Hepatic stellate cell (primary cell): ENCODE data around the gene CCDC187.
"Not testable (repeated sequence)": the region's sequence is repeated elsewhere in the genome, so short reads cannot be mapped to it uniquely, and the experiment has no call there.

ENCODE experiments used
- DNase-seq: peaks from one replicate; pipeline ENCODE4 v3.0.0; 2011; ENCODE audit warnings: low spot score

CCDC187 gene

DNA sequence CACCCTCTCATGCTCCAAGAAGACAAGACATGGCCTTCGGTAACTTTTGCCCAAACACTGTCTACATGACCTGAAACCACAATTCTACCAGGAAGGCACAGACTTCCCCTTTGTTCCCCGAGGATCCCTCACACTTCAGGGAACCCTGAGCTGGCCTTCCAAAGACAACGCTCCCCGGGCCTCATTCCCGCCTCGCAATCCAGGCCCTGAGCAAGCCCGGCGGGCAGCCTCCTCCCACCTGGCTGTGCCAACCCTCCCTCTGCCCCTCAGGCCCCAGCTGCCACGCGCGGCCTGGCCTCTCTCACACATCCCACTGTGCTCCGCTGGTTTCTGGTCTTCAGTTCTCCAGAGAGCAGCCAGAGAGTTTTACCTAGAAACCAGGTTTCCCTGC lies 65.6 kb downstream of the CCDC187 start:
- DNase-seq = no peak

DNA sequence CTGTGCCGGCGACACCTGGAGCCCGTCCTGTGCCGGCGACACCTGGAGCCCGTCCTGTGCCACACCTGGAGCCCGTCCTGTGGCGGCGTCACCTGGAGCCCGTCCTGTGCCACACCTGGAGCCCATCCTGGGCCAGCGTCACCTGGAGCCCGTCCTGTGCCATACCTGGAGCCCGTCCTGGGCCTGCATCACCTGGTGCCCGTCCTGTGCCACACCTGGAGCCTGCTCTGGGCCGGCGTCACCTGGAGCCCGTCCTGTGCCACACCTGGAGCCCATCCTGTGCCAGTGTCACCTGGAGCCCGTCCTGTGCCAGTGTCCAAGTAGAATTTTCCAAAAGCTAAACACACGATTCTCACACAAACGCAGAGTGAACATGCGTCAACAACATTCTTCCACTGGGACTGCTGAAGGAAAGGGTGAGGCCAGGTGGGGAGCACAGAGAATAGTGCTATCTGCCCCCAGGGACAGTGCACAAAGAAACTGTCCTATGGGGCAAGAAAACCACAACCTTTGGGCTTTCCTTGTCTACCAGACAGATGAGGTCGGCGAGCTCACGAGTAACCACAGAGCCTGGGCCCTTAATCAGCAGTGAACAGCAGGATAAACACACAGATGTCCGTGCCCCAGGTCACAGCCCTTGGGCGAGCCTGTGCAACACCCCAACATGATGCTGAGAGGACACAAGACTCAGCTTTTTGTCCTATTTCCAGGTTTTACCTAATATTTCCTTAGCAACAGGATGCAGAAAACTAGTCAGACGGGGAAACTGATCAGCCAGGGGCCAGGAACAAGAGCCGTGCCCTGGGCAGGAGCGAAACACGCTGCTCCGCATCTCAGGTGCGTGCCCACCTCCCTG lies 66.2 kb downstream of the CCDC187 start:
- no peak for DNase-seq

DNA sequence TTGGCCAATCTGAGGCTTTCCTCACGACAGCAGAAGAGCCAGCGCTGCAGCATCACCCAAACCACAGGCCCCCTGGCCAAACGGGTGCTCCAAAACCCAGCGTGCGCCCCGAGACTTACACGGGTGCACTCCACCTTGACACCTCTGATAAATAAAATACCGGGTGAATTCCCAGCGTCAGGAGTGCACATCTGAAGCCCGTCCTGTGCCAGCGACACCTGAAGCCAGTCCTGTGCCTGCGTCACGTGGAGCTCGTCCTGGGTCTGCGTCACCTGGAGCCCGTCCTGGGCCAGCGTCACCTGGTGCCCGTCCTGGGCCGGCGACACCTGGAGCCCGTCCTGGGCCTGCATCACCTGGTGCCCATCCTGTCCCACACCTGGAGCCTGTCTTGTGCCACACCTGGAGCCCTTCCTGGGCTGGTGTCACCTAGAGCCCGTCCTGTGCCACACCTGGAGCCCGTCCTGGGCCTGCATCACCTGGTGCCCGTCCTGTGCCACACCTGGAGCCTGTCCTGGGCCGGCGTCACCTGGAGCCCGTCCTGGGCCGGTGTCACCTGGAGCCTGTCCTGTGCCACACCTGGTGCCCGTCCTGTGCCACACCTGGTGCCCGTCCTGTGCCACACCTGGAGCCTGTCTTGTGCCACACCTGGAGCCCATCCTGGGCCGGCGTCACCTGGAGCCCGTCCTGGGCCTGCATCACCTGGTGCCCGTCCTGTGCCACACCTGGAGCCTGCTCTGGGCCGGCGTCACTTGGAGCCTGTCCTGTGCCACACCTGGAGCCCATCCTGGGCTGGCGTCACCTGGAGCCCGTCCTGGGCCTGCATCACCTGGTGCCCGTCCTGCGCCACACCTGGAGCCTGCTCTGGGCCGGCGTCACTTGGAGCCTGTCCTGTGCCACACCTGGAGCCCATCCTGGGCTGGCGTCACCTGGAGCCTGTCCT lies 67.2 kb downstream of the CCDC187 start:
- DNase-seq = not testable (repeated sequence)

DNA sequence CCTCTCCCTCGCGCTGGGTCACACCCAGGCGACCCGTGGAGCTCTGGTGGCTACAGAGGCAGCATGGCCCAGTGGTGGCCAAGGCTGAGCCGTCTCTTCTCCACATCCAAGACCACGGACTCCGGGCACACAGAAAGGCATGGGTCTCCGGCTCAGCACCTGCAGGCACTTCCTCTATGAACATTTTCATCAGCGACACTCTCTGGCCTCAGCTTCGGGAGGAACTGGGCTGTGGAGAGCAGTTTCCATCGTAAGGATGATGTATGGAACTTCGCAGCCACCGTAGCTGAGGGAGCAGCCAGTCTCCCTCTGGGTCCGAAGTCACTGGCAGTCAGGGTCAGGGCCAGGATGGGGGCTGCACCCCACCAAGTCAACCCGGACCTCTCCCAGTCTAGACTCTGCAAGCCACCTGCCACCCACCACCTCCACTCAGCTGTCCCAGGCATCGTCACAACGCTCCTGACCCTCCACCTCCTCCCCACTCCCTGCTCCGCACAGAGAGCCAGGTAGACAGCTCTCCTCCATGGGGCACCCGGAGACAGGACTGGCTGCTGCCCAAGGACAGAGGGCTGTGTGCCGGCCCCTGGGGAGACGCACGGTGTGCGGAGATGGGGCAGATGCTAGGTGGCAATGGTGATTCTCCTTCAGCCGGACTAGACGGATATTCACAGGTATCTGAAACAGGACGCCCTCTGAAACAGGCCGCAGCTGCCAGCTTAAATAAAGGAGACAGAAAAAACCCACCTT lies 68.0 kb downstream of the CCDC187 start:
- DNase-seq = no peak

DNA sequence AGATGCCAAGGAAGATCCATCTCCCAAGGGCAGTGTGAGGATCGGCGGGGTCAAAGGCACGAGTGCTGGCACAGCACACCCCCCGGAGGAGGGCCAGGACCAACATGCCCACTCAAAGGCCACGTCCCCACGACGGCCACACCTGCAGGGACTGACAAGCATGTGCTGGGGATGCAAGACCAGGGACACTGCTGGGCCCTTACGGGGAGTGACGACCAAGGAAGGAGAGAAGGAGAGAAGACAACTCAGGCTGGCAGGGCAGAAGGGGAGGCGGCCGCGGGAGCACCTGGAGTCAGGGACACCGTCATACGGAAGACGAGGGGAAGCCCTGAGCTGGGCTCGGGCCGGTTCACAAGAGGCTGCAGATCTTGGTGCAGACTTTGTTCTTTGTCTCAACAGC lies 68.7 kb downstream of the CCDC187 start:
- DNase-seq = no peak

DNA sequence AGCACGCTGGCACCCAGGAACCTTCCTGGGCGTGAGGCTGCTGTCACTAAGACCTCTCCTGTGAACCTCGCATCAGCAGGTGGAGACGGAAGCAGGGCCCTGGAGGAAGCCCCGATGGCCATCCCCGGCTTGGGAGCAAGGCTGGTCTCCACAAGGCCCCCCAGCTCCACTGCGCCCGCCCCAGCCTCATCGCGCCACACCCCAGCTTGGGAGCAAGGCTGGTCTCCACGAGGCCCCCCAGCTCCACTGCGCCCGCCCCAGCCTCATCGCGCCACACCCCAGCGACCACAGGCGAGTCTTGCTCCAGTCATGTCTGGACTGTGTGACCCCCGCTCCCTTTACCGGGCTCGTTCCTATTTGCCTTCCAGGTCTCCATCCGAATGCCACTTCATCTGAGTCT lies 69.3 kb downstream of the CCDC187 start:
- no peak for DNase-seq

DNA sequence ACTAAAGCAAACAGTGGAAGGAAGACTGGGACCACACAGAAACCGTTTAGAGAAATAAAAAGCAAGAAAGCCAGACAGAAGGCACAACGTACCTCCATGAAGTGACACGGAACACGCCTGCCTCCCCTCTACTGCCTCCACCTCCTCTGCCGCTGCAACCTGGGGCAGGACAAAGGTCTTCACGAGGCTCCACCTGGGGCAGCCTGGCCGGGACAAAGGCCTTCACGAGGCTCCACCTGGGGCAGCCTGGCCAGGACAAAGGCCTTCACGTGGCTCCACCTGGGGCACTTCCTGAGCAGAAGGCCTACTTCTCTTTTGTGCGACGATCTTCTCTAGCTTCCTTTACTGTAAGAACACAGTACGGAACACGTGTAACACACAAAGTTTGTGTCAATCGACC lies 70.0 kb downstream of the CCDC187 start:
- DNase-seq = no peak

DNA sequence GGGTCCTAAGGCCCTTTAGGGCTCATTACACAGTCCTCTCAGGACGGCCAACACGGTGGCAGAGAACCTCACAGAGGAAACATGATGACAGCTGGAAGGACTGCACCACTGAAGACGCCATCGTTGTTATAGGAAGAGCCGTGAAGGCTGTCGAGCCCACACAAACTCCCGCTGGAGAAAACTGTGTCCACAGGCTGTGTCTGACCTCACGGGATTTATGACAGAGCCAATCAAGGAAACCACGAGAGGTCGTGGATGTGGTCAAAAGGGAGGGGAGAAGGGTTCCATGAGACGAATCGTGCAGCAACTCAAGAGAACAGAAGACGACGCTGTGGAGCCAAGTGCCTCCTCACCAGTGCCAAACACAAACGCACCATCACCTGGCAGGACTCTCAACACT lies 70.5 kb downstream of the CCDC187 start:
- no peak for DNase-seq

DNA sequence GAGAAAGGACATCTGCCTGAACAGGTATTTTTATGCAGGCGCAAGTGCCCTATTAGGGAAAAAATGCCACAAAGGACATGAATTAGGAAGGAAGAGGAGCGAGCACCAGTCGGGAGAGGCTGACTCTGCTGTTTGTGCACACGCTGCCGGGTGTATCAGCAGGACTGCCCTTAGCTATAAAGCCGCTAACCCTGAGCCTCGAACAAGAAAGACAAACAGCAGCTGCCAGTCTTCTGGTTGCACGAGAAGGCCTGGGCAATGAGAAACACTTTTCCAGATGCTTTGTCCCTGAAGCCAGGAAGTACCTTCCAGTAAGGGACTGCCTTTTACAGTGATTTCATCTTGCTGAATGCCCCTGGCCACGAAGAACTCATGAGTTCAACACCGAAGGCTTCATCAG lies 70.9 kb downstream of the CCDC187 start:
- DNase-seq = no peak

DNA sequence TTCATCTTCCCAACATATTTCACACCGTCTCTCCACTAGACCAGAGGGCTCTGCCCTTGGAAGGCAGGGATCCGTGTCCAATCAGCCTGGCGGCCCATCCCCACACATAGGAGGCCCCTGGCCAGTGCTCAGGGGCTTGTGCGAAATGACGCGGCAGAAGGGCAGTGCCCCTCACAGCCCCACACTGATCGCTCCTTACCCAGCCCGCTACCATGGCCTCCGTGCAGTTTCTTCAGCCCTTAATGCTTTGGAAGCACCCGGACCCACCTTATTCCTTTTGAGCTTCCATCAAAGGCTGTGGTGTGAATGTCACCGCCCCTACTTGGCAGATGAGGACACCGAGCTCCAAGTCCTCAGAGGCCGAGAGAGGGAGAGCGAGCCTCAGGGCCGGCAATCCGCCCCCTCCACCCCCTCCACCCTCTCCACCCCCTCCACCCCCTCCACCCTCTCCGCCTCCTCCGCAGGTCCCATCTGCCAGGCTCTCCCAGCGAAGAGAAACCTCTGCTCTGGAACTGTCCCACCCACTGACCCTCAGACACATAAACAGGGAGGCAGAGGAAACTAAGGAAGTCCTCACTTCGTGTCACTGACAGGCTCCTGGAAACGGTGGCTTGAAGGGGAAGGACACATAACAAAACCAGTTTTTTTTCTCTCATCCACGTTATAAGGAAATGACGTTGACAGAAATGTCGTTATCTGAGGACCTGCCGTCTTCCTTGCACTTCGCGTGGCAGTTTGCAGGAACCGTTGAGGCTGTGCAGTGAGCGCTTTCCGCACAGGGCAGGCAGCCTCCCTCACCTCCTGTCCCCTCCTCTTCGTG lies 72.2 kb downstream of the CCDC187 start:
- no peak for DNase-seq

DNA sequence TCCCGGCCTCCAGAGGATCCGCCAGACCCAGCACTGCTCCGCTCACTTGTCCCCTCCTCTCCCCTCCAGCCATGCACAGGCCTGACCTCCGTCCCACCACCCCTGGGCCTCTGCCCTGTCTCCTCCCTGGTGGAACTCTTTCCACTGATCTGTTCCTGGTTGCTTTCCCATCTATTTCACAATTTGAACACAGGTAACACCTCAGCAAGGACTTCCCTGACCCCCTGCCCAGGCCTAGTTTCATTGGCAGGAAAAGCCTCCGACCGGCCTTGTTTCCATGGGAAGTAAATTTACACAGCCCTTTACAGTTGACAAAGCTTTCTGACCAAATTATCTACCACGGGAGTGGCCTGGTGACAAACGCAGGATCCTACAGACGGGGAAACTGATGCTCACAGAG lies 73.1 kb downstream of the CCDC187 start:
- no peak for DNase-seq

DNA sequence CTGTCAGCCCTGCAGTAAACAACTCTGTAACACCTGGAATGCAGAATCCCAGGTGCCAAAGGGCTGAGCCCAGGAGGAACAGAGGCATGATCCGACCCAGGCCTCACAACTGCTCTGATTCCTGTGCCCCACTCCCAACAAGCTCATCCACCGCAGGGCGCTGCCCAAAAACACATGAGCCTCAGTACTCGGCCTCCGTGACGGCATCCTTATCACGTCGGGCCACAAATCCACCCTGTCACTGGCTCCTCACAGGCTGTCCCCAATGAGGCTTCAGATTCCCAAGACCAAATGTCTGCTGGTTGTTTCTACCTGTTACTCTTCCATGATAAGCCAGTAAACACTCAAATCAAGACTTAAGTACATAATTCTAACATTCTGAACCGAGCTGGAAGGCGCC lies 73.5 kb downstream of the CCDC187 start:
- no peak for DNase-seq

DNA sequence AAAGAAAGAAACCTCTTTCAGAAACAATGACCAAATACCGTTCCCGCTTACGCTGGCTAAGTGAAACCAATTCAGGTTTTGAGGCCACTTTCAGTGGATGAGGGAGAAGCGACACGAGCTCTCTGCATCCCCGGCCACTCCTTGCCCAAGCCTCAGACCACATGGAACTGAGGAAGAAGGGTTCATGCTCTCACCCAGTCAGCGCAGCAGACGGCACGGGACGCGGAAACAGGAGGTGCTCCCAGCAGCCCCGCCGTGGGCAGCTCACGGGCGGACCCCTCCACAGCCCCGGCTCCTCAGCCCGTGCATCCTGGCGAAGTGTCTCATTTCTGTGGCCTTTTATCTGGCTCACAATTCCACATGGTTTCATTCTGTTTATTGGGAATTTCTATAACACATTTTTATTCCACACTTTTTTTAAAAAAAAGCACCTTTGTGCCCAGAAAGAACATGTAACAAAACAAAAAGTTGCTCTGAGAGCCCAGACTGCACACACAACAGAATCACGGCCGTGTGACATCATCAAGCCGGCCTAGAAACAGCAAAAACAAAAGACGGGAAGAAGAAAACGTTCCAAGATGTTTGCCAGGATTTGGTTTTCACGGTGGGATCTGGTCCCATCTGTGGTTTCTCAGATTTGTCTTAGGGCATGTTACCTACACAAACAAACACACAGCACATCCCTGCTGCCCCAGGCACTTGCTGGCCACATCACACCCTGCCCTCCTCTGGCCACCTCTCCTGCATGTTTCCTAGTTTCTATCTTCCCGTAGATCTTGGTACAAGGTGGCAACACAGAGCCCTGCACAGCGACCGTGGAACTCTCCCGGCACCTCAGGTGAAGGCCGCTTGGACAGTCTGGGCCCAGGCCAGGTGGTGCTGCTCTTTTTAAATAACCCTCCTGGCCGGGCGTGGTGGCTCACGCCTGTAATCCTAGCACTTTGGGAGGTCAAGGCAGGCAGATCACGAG lies 74.5 kb downstream of the CCDC187 start:
- no peak for DNase-seq

DNA sequence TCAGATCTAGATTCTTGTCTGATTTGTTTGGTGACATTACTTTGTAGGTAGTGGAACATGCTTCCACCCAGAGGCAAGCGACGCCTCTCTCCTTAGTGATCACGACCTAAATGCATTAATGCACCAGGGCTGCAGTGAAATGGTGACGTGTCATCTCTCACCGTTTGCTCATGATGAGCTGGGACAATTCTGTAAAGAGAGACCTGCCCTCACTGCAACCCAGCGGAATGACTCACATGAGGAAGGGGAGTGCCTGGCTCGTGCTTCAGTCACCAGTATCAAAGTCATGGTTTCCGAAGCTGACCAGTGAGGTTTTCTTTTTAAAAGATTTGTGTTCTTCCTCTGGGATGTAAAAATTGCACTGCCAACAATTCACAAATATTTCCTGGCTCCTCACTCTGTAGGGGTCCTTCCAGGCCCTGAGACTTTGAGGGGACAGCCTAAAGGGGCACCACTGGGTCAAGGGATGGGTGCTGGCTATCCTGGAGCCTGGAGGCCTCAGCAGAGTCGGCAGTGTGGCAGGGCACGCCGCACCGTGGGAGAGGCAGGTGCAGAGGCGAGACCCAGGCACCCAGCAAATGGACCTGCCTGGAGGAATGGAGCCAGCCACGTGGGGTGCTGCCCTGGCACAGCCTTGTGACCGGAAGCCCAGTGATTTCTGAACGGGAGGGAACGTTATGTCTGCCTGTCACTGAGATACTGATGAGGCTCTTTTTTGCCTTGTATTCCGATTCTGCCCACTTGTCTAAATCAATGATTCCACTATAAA lies 75.6 kb downstream of the CCDC187 start:
- DNase-seq = peak; percentile 61

DNA sequence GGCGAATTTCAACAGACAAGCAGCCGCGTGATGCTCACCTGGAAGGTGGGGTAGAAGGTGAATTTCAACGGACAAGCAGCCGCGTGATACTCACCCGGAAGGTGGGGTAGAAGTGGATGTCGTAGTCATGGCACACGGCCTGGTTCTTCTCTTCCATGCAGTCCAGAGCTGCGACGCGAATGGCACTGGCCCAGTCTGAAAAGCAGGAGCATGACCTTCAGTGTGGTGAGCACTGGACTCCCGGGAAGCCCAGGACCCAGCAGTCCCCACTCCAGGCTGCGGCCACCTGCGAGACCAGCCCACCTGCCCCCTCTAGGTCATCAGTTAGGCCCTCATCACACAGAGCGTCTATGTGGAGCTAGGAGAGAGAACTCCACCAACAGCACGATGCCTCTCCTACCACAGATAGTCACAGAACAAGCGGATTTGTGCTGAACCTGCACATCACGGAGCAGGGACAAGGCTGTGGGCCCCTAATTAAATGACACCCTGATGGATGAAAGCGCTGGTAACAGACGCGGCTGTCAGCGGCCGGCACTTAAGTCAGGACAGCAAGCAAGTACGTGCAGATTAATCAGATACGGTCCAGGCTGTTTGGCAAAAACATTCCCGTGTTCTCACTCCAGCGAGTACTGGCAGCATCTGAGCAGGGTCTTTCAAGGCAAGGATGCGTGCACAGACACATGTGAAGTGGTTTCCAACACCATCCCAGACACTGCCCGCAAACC lies 77.0 kb downstream of the CCDC187 start:
- DNase-seq = no peak

DNA sequence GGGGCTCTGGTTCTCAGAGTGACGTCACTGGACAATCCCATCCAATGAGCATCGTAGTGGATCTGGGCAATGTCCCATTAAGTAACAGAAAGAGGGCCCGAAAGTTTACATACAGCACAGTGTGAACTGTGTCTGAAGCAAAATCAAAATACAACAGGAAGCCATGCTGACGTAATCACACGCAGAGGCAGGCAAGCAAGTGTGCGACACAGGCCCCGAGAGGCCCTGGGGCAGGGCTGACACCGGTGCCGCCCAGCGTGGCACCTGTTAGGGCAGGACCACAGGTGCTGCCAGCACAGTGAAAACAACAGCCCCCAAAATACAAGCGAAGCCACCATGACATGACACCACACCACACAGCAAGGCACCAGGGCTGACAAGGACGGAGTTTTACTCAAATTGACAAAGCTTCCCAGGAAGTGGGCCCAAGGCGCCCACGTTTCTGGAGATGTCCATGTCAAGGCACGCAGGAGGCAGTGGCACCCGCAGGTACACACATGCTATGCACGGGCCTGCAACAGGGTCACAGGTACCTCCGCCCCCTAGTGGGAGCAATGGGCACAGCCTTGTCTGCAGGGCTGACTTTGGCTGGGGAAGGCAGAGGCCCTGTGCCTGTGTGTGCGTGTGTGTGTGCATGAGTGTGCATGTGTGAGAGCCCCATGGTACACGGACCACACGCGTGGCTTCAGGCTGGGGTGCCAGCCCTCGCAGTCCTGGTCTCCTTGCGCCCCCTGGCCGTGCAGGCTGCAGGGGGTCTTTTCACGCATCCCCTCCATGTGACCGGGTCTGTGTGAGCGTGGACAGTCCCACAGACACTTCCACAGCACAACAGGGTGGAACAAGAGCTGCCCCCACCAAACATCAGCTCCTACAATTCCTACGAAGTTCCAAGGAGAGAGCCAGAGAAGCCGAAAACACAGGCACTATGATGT lies 77.9 kb downstream of the CCDC187 start:
- peak; percentile 61 for DNase-seq

DNA sequence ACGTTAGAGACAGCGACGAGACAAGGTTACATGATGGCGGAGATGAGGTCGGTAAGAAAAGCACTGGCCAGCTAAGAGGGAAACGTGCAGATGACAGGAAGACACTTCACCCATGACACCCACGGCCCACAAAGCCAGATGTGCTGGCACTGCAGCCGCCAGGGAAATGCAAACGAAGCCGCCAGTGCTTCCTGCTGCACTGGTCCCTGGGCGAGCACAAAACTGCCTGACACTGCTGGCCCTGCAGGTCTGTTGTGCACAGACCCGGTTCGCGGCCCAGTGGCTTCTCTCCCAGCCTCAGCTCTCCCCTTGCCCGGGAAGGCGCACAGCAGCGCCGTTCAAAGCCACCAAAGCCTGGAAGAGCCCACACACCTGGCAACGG lies 78.5 kb downstream of the CCDC187 start:
- no peak for DNase-seq
